SK-N-SH (cell line): ENCODE results near the gene CHST3. TPM values are rescaled to one million over a fixed set of nuclear protein-coding genes. Genes with fewer than 3 reads are reported as not detected.
A peak's percentile ranks its signal among the peaks of the same experiment; 100 is the strongest.

Source experiments
- CTCF ChIA-PET: fragments of 300-600, 350-600 bp; formaldehyde crosslinking; extraction: SDS; loops from one replicate; lab custom pipeline; 2021; lab: Yijun Ruan, JAX
- POLR2A ChIA-PET: fragments of 350-600 bp; sonication (Branson Sonifier 250); formaldehyde crosslinking; extraction: SDS; loops from one replicate; lab custom pipeline; 2020; ENCODE audit warnings: antibody characterized with exemption, inconsistent platforms; lab: Yijun Ruan, JAX
- DNase-seq: peaks from one replicate; pipeline ENCODE4 v3.0.0; 2012
- H2AFZ ChIP-seq: fragments of 200-600 bp; sonication (generic); 2 replicates; pipeline ENCODE4 v1.8.1; 2016; ENCODE audit warnings: antibody characterized with exemption, mild to moderate bottlenecking, low read depth
- H3F3A ChIP-seq: fragments of 200-600 bp; sonication (generic); replicated peaks from 2 replicates; pipeline ENCODE3; 2016; ENCODE audit warnings: antibody characterized with exemption, mild to moderate bottlenecking; ENCODE audit not compliant: insufficient read depth
- H3K27ac ChIP-seq, 2 experiments: fragments of 200-500 bp in 1 of 2; fragments of 200-600 bp in 1 of 2; sonication (Bioruptor generic) in 1 of 2; sonication (generic), shearing (Covaris generic) in 1 of 2; 2 replicates each; pipeline versions ENCODE4 v1.5.1 to v1.6.1; 2014 to 2016; ENCODE audit warnings: low read depth in 2 of 2, inconsistent platforms in 1 of 2, low read length in 1 of 2, mild to moderate bottlenecking in 1 of 2, mixed read lengths in 1 of 2
- H3K27me3 ChIP-seq: fragments of 200-600 bp; sonication (generic), shearing (Covaris generic); 2 replicates; pipeline ENCODE4 v1.6.1; 2016; ENCODE audit warnings: mixed run types; ENCODE audit not compliant: insufficient read depth
- H3K36me3 ChIP-seq, 2 experiments: fragments of 200-500 bp in 1 of 2; fragments of 200-600 bp in 1 of 2; sonication (Bioruptor generic) in 1 of 2; sonication (generic) in 1 of 2; replicated peaks in 1 of 2; 2 replicates each; pipeline versions ENCODE3 to v1.5.1; 2014 to 2016; ENCODE audit warnings: low read length in 1 of 2, mild to moderate bottlenecking in 1 of 2; ENCODE audit not compliant: insufficient read depth in 2 of 2, control insufficient read depth in 1 of 2
- H3K4me1 ChIP-seq, 2 experiments: fragments of 200-500 bp in 1 of 2; fragments of 200-600 bp in 1 of 2; sonication (Bioruptor generic) in 1 of 2; sonication (generic), shearing (Covaris generic) in 1 of 2; 2 replicates each; pipeline versions ENCODE4 v1.5.1 to v1.6.1; 2014 to 2016; ENCODE audit warnings: low read depth in 1 of 2, low read length in 1 of 2, mixed run types in 1 of 2; ENCODE audit not compliant: insufficient read depth in 2 of 2, control insufficient read depth in 1 of 2
- H3K4me2 ChIP-seq: fragments of 200-600 bp; sonication (generic), shearing (Covaris generic); 2 replicates; pipeline ENCODE4 v1.6.1; 2017; ENCODE audit warnings: mixed run types
- H3K4me3 ChIP-seq, 2 experiments: fragments of 200-500 bp in 1 of 2; fragments of 200-600 bp in 1 of 2; sonication (Bioruptor generic) in 1 of 2; sonication (generic), shearing (Covaris generic) in 1 of 2; 2 replicates each; pipeline versions ENCODE4 v1.5.1 to v1.8.1; 2014 to 2016; ENCODE audit warnings: low read depth in 2 of 2, inconsistent platforms in 1 of 2, low read length in 1 of 2, mild to moderate bottlenecking in 1 of 2, mixed read lengths in 1 of 2, moderate library complexity in 1 of 2
- H3K79me2 ChIP-seq: fragments of 200-600 bp; sonication (generic); 2 replicates; pipeline ENCODE4 v1.8.1; 2017; ENCODE audit warnings: mild to moderate bottlenecking; ENCODE audit not compliant: insufficient read depth
- H3K9ac ChIP-seq: fragments of 200-600 bp; sonication (generic); 2 replicates; pipeline ENCODE4 v1.6.1; 2017; ENCODE audit warnings: mixed run types
- H3K9me2 ChIP-seq: fragments of 200-600 bp; sonication (generic); 2 replicates; pipeline ENCODE4 v1.6.1; 2017; ENCODE audit warnings: mixed run types
- H3K9me3 ChIP-seq: fragments of 200-600 bp; sonication (generic); 2 replicates; pipeline ENCODE4 v1.6.1; 2017; ENCODE audit warnings: mixed run types, mild to moderate bottlenecking, moderate library complexity
- H4K20me1 ChIP-seq: fragments of 200-600 bp; sonication (generic); 2 replicates; pipeline ENCODE4 v1.6.1; 2017; ENCODE audit warnings: mild to moderate bottlenecking, mixed run types; ENCODE audit not compliant: insufficient read depth
- CHD2 ChIP-seq: fragments of 150-350 bp; IDR thresholded peaks from 2 replicates; pipeline ENCODE4 v1.6.1; 2018; ENCODE audit warnings: low read length; ENCODE audit not compliant: partially characterized antibody
- GABPA ChIP-seq: IDR thresholded peaks from 2 replicates; pipeline ENCODE4 v1.4.0; 2012; ENCODE audit warnings: low read depth, mild to moderate bottlenecking
- REST ChIP-seq: IDR thresholded peaks from 2 replicates; pipeline ENCODE4 v1.6.1; 2012; ENCODE audit warnings: mild to moderate bottlenecking, low read depth, low read length, moderate library complexity
- SIN3A ChIP-seq: IDR thresholded peaks from 2 replicates; pipeline ENCODE4 v1.6.1; 2012; ENCODE audit warnings: low read depth, mild to moderate bottlenecking, low read length, moderate library complexity, borderline replicate concordance
- YY1 ChIP-seq: IDR thresholded peaks from 2 replicates; pipeline ENCODE4 v1.4.0; 2012; ENCODE audit warnings: low read depth, mild to moderate bottlenecking
- WGBS: methylation state at CpG from one replicate; pipeline ENCODE4 v1.1.6; 2017; ENCODE audit warnings: low lambda C conversion rate; 5-methylcytosine and 5-hydroxymethylcytosine counted together
- polyA plus RNA-seq, 3 experiments: library from polyadenylated mRNA; depleted of rRNA; stranded (reverse); fragments of >200 nt; gene quantifications; 2 replicates each; pipeline ENCODE4 v1.2.3, GENCODE V29; 2012
- TF ChIP-seq, protein P1 (sequence below): fragments of 200-600 bp; sonication (generic); IDR thresholded peaks from 2 replicates; pipeline ENCODE4 v1.6.1; 2017; ENCODE audit warnings: antibody characterized with exemption, mild to moderate bottlenecking, moderate library complexity

The CHST3 gene
- polyA plus RNA-seq, 1 of the 3 experiments (the other 2 are of a cell fraction): 6.0 TPM

GRCh38 chr10:71984126-71984808 lies 20.1 kb downstream of the CHST3 start:
- H3K9me2 ChIP-seq: no peaks in the 10 kb centered on the region
- CTCF ChIA-PET: interaction anchor here (0.7 to 3.3 kb wide), 8 partner anchors 10 to 88 kb away, joined by 3 to 14 read pairs (median 4); no protein-coding TSS in a partner anchor
- POLR2A ChIA-PET: interaction anchor here (1.1 kb wide), 1 partner anchor 8 kb away, joined by 4 read pairs; no protein-coding TSS in a partner anchor
- H3K4me3 ChIP-seq: no peak overlapping the region
- H3K9me3 ChIP-seq: no peaks in the 10 kb centered on the region
- no peaks in the 10 kb centered on the region for H4K20me1 ChIP-seq
- no peak overlapping the region for H3K9ac ChIP-seq
- no peak overlapping the region for H3K27ac ChIP-seq
- no peak overlapping the region for H2AFZ ChIP-seq
- H3F3A ChIP-seq: no peaks in the 10 kb centered on the region
- H3K4me1 ChIP-seq: peaks cover 19 to 46% of the 10 kb centered on the region in 2 experiments; a peak in 2 of 4 replicates
- 97% methylated on average over 15 of the region's 15 CpGs for WGBS
- peaks cover 76% of the 10 kb centered on the region for H3K79me2 ChIP-seq
- no peaks in the 10 kb centered on the region for H3K27me3 ChIP-seq
- peak; percentile 16 for DNase-seq
- no peak overlapping the region for H3K4me2 ChIP-seq
- no peak for TF ChIP-seq SIN3A
- peaks cover 0 to 4% of the 10 kb centered on the region in 2 experiments for H3K36me3 ChIP-seq

GRCh38 chr10:71984809-71985388 lies 20.7 kb downstream of the CHST3 start:
- no peak overlapping the region for H3K9ac ChIP-seq
- H3K27ac ChIP-seq: peak overlapping the region in 1 of 2 experiments; percentile 44; a peak in 1 of 4 replicates
- CTCF ChIA-PET: interaction anchor here (0.7 to 3.3 kb wide), 9 partner anchors 10 to 89 kb away, joined by 3 to 14 read pairs (median 4); no protein-coding TSS in a partner anchor
- POLR2A ChIA-PET: interaction anchor here (1.1 kb wide), 1 partner anchor 9 kb away, joined by 4 read pairs; no protein-coding TSS in a partner anchor
- H4K20me1 ChIP-seq: no peaks in the 10 kb centered on the region
- H3K4me1 ChIP-seq: peaks cover 14 to 44% of the 10 kb centered on the region in 2 experiments; a peak in 2 of 4 replicates
- H3K9me2 ChIP-seq: no peaks in the 10 kb centered on the region
- H3K4me3 ChIP-seq: no peak overlapping the region
- peaks cover 74% of the 10 kb centered on the region for H3K79me2 ChIP-seq
- H2AFZ ChIP-seq: no peak overlapping the region
- WGBS: 72% methylated on average over 5 of the region's 9 CpGs
- TF ChIP-seq GABPA: no peak
- TF ChIP-seq YY1: no peak
- TF ChIP-seq, protein P1, sequence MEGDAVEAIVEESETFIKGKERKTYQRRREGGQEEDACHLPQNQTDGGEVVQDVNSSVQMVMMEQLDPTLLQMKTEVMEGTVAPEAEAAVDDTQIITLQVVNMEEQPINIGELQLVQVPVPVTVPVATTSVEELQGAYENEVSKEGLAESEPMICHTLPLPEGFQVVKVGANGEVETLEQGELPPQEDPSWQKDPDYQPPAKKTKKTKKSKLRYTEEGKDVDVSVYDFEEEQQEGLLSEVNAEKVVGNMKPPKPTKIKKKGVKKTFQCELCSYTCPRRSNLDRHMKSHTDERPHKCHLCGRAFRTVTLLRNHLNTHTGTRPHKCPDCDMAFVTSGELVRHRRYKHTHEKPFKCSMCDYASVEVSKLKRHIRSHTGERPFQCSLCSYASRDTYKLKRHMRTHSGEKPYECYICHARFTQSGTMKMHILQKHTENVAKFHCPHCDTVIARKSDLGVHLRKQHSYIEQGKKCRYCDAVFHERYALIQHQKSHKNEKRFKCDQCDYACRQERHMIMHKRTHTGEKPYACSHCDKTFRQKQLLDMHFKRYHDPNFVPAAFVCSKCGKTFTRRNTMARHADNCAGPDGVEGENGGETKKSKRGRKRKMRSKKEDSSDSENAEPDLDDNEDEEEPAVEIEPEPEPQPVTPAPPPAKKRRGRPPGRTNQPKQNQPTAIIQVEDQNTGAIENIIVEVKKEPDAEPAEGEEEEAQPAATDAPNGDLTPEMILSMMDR: no peak
- no peak for TF ChIP-seq REST
- no peak for TF ChIP-seq CHD2
- TF ChIP-seq, all 33 proteins: peak for 0
- H3F3A ChIP-seq: no peaks in the 10 kb centered on the region
- peak; percentile 58 for DNase-seq
- no peaks in the 10 kb centered on the region for H3K9me3 ChIP-seq
- peaks cover 0 to 4% of the 10 kb centered on the region in 2 experiments for H3K36me3 ChIP-seq
- no peaks in the 10 kb centered on the region for H3K27me3 ChIP-seq
- H3K4me2 ChIP-seq: no peak overlapping the region
